GM10248 (cell line): ENCODE results near the gene RNF215.

ENCODE experiments used
- CTCF ChIA-PET: fragments of 300-600 bp; sonication (Branson Sonifier 250); formaldehyde crosslinking; extraction: SDS; loops from one replicate; lab custom pipeline; 2021; ENCODE audit warnings: antibody characterized with exemption; lab: Yijun Ruan, JAX
- POLR2A ChIA-PET: fragments of 350-650 bp; sonication (Branson Sonifier 250); formaldehyde crosslinking; extraction: SDS; loops from one replicate; lab custom pipeline; 2020; ENCODE audit warnings: antibody characterized with exemption; lab: Yijun Ruan, JAX
- DNase-seq: peaks from one replicate; pipeline ENCODE4 v3.0.0; 2012; ENCODE audit errors: extremely low spot score
- CTCF ChIP-seq: IDR thresholded peaks from 2 replicates; pipeline ENCODE4 v1.5.1; 2012; ENCODE audit warnings: mild to moderate bottlenecking, low read depth; ENCODE audit errors: extremely low read depth, missing control alignments, control extremely low read depth

RNF215 gene

GRCh38 chr22:30393885-30394284 lies 6.7 kb upstream of the RNF215 start:
- ChIA-PET POLR2A (interaction anchor here (0.6 kb wide), 1 partner anchor 25 kb away, joined by 3 read pairs; no protein-coding TSS in a partner anchor), CTCF (interaction anchor here (1.4 to 5.8 kb wide), 4 partner anchors 11 to 131 kb away, joined by 3 to 42 read pairs (median 14); partner anchors contain the start of gene CASTOR1)
- no peak for TF ChIP-seq CTCF
- no peak for DNase-seq

GRCh38 chr22:30393322-30393680 lies 6.1 kb upstream of the RNF215 start:
- POLR2A ChIA-PET: no interaction called here
- no peak for TF ChIP-seq CTCF
- no peak for DNase-seq
- CTCF ChIA-PET: interaction anchor here (2.7 to 5.8 kb wide), 4 partner anchors 12 to 105 kb away, joined by 6 to 42 read pairs (median 28); partner anchors contain the start of gene CASTOR1

GRCh38 chr22:30392661-30393321 lies 5.6 kb upstream of the RNF215 start:
- ChIA-PET CTCF (interaction anchor here (0.7 to 14.0 kb wide), 11 partner anchors 10 to 137 kb away, joined by 3 to 307 read pairs (median 22); partner anchors contain the start of genes CASTOR1 and MTFP1), POLR2A (no interaction called here)
- peak; percentile 62 for DNase-seq
- no peak for TF ChIP-seq CTCF

GRCh38 chr22:30390974-30391691 lies 3.9 kb upstream of the RNF215 start:
- CTCF ChIA-PET: interaction anchor here (0.9 to 14.0 kb wide), 30 partner anchors 8 to 364 kb away, joined by 3 to 307 read pairs (median 4); partner anchors contain the start of genes CASTOR1 and MTFP1
- DNase-seq: peak; percentile 84

GRCh38 chr22:30386608-30386959 lies 627 bp downstream of the RNF215 start:
- DNase-seq: no peak
- CTCF ChIA-PET: interaction anchor here (0.8 to 14.0 kb wide), 14 partner anchors 8 to 123 kb away, joined by 3 to 307 read pairs (median 6); partner anchors contain the start of genes CASTOR1 and SEC14L2
- POLR2A ChIA-PET: no interaction called here
- no peak for TF ChIP-seq CTCF

More at GRCh38 chr22:30390974-30391691, 3.9 kb upstream of the RNF215 start:
- TF ChIP-seq CTCF: peak; percentile 93
- POLR2A ChIA-PET: no interaction called here

- POLR2A ChIA-PET: no interaction called here
- TF ChIP-seq CTCF: no peak
- CTCF ChIA-PET: interaction anchor here (0.8 to 14.0 kb wide), 7 partner anchors 12 to 123 kb away, joined by 3 to 307 read pairs (median 9); partner anchors contain the start of gene CASTOR1
- no peak for DNase-seq
Measured at GRCh38 chr22:30385942-30386341, 1.3 kb downstream of the RNF215 start.
